Body of pancreas (tissue), 4 donors: ENCODE data around the gene RASL11A.

Experiments
- CTCF ChIP-seq, 7 experiments: fragments of 450-650 bp in 4 of 7; fragments of 200-600 bp in 3 of 7; sonication (generic) in 3 of 7; IDR thresholded peaks; one replicate each; pipeline ENCODE4 v1.5.1; 2016 to 2019; ENCODE audit warnings: antibody characterized with exemption in 7 of 7
- POLR2A ChIP-seq, 3 donors: fragments of 450-650 bp; IDR thresholded peaks; one replicate each; pipeline ENCODE4 v1.6.1; 2016; ENCODE audit warnings: antibody characterized with exemption in 3 of 3, mild to moderate bottlenecking in 2 of 3

GRCh38 chr13:27296496-27296895 is 25.9 kb downstream of the RASL11A start:
- TF ChIP-seq POLR2A (IDR thresholded peaks at IDR 0.05) (no peak), CTCF (IDR thresholded peaks at IDR 0.05) (no peak)
